ENCODE data around the gene ZNF791. TPM values are rescaled to one million over a fixed set of nuclear protein-coding genes. Genes with fewer than 3 reads are reported as not detected.

Gene ZNF791
- total and polyA plus RNA-seq, 2 of the 13 experiments (the other 11 are each of a cell fraction or from before 2014, with no cell fraction given), result 12.8 to 17.4 TPM

GRCh38 chr19:12669270-12670158 is 58.8 kb downstream of the ZNF791 start (continued):
- TF ChIP-seq PCBP2 (optimal IDR thresholded peaks at IDR 0.05; ENCODE audit: low read depth, low read length, poor library complexity, severe bottlenecking), result peak; percentile 39
- TF ChIP-seq ZNF773 (CRISPR knock-in tag; IDR thresholded peaks at IDR 0.05; ENCODE audit: borderline replicate concordance), result no peak
- no peak for TF ChIP-seq ZNF383 (CRISPR knock-in tag; IDR thresholded peaks at IDR 0.05; ENCODE audit: borderline replicate concordance)
- peak; percentile 85 for TF ChIP-seq SPEN (CRISPR knock-in tag; IDR thresholded peaks at IDR 0.05; ENCODE audit: low read depth)
- TF ChIP-seq ZNF556 (CRISPR knock-in tag; IDR thresholded peaks at IDR 0.05; ENCODE audit: borderline replicate concordance), result 0 out of 2 replicates have a peak, but pooled peaks have one; percentile 60
- TF ChIP-seq ZSCAN12 (CRISPR knock-in tag; IDR thresholded peaks at IDR 0.05), result no peak
- 0 out of 2 replicates have a peak, but pooled peaks have one; percentile 30 for TF ChIP-seq ZNF747 (CRISPR knock-in tag; IDR thresholded peaks at IDR 0.05; ENCODE audit: borderline replicate concordance)
- no peak for TF ChIP-seq NONO (IDR thresholded peaks at IDR 0.05)
- peak; percentile 74 for TF ChIP-seq NONO (CRISPR knock-in tag; conservative IDR thresholded peaks at IDR 0.05)
- TF ChIP-seq ZNF367 (CRISPR knock-in tag; IDR thresholded peaks at IDR 0.05; ENCODE audit: borderline replicate concordance), result no peak
- no peak for TF ChIP-seq EZH2 (conservative IDR thresholded peaks at IDR 0.05; ENCODE audit: low read depth, low read length)
- TF ChIP-seq PHB2 (IDR thresholded peaks at IDR 0.05; ENCODE audit: partially characterized antibody), result no peak
- TF ChIP-seq ELK4 (CRISPR knock-in tag; IDR thresholded peaks at IDR 0.05; ENCODE audit: borderline replicate concordance), result no peak
- no peak for TF ChIP-seq PBX3 (CRISPR knock-in tag; IDR thresholded peaks at IDR 0.05; ENCODE audit: borderline replicate concordance)
- TF ChIP-seq DNMT1 (CRISPR knock-in tag; IDR thresholded peaks at IDR 0.05), result no peak
- TF ChIP-seq DRAP1 (CRISPR knock-in tag; IDR thresholded peaks at IDR 0.05), result peak; percentile 28; the same call in 1 of the 2 replicates
- TF ChIP-seq ZNF326 (CRISPR knock-in tag; IDR thresholded peaks at IDR 0.05; ENCODE audit: borderline replicate concordance), result no peak
- TF ChIP-seq CBX1 (IDR thresholded peaks at IDR 0.05; ENCODE audit: low read depth), result no peak
- no peak for TF ChIP-seq ZNF251 (CRISPR knock-in tag; IDR thresholded peaks at IDR 0.05)
- TF ChIP-seq ZNF639 (CRISPR knock-in tag; conservative IDR thresholded peaks at IDR 0.05), result no peak
- TF ChIP-seq AFF4 (CRISPR knock-in tag; IDR thresholded peaks at IDR 0.05), result no peak
